ENCODE measurements around the gene DNM1. TPM values are rescaled to one million over a fixed set of nuclear protein-coding genes. Genes with fewer than 3 reads are reported as not detected.

Gene DNM1
- total and polyA plus RNA-seq, 7 donors: 0.46 to 40.2 (median 9.3) TPM

- Histone ChIP-seq H3K27me3 (no peaks in the 10 kb centered on the region), H3K36me3 (peaks cover 0 to 35% (median 11%) of the 10 kb centered on the region in 4 donors), H3K9me3 (no peaks in the 10 kb centered on the region), H3K27ac (no peak overlapping the region), H3K4me1 (peaks cover 0 to 5% (median 0%) of the 10 kb centered on the region in 4 donors), H3K4me3 (no peak overlapping the region)
- TF ChIP-seq, protein P1, sequence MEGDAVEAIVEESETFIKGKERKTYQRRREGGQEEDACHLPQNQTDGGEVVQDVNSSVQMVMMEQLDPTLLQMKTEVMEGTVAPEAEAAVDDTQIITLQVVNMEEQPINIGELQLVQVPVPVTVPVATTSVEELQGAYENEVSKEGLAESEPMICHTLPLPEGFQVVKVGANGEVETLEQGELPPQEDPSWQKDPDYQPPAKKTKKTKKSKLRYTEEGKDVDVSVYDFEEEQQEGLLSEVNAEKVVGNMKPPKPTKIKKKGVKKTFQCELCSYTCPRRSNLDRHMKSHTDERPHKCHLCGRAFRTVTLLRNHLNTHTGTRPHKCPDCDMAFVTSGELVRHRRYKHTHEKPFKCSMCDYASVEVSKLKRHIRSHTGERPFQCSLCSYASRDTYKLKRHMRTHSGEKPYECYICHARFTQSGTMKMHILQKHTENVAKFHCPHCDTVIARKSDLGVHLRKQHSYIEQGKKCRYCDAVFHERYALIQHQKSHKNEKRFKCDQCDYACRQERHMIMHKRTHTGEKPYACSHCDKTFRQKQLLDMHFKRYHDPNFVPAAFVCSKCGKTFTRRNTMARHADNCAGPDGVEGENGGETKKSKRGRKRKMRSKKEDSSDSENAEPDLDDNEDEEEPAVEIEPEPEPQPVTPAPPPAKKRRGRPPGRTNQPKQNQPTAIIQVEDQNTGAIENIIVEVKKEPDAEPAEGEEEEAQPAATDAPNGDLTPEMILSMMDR (IDR thresholded peaks at IDR 0.05): no peak
- TF ChIP-seq EP300 (IDR thresholded peaks at IDR 0.05) (no peak), POLR2A (IDR thresholded peaks at IDR 0.05) (no peak), POLR2AphosphoS5 (IDR thresholded peaks at IDR 0.05) (no peak)
- 82 to 87% methylated on average over 11 of the region's 11 CpGs for WGBS, 2 donors
- no peak for DNase-seq
- intact Hi-C loops (cut with DNase I): no loop called here
Measured at GRCh38 chr9:128288273-128289004, 85.3 kb downstream of the DNM1 start.

DNA sequence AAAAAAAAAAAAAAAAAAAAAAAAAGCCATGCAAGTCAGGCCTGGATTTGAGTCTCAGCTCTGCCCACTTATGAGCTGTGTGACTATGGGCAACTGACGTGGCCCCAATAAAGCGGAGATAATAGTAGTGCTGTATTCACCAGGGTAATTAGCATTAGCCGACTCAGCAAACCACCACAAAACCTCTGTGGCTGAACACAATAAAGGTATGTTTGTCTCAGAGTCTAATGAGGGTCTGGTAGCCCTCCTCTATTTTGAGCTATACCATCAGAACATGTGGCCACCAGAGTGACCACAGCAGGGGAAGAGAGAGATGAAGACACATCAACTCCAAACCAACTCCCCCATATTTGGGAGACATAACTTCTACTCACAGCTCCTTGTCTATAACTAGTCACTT lies 88.8 kb downstream of the DNM1 start:
- TF ChIP-seq EP300 (IDR thresholded peaks at IDR 0.05): no peak
- TF ChIP-seq, protein P1 (IDR thresholded peaks at IDR 0.05): no peak
- no peak for TF ChIP-seq POLR2A (IDR thresholded peaks at IDR 0.05)
- TF ChIP-seq POLR2AphosphoS5 (IDR thresholded peaks at IDR 0.05): no peak
- Histone ChIP-seq H3K9me3 (no peaks in the 10 kb centered on the region), H3K27ac (no peak overlapping the region), H3K27me3 (no peaks in the 10 kb centered on the region), H3K4me1 (no peaks in the 10 kb centered on the region), H3K36me3 (peaks cover 0 to 18% (median 5%) of the 10 kb centered on the region in 4 donors), H3K4me3 (no peak overlapping the region)
- 85 to 87% methylated on average over 3 of the region's 3 CpGs for WGBS, 2 donors
- intact Hi-C loops (cut with DNase I): no loop called here
- no peak for DNase-seq

- intact Hi-C loops (cut with DNase I): no loop called here
- 78 to 94% methylated on average over 4 of the region's 4 CpGs for WGBS, 2 donors
- Histone ChIP-seq H3K27me3 (no peaks in the 10 kb centered on the region), H3K4me1 (no peaks in the 10 kb centered on the region), H3K9me3 (no peaks in the 10 kb centered on the region), H3K4me3 (no peak overlapping the region), H3K27ac (no peak overlapping the region), H3K36me3 (peaks cover 0 to 9% (median 5%) of the 10 kb centered on the region in 4 donors)
- TF ChIP-seq POLR2AphosphoS5 (IDR thresholded peaks at IDR 0.05) (no peak), EP300 (IDR thresholded peaks at IDR 0.05) (no peak), POLR2A (IDR thresholded peaks at IDR 0.05) (no peak)
- TF ChIP-seq, protein P1 (IDR thresholded peaks at IDR 0.05): no peak
- no peak for DNase-seq
Measured at GRCh38 chr9:128293091-128293490, 89.9 kb downstream of the DNM1 start.

DNA sequence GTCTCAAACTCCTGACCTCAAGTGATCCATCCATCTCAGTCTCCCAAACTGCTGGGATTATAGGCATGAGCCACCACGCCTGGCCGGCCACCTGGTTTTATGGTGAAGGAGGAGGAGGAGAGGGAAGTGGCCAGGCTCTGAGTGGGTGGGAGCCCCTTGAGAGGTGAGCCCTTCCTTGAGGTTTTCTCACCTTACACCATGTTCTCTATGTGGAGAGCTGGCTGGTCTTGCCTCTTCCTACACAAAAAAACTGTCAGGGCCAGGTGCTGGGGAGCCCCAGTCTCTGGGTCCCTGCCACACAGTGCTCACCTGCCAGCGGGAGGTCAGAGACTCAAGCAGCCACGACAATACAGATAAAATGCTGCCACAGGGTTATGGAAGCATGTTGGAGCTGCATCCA lies 91.0 kb downstream of the DNM1 start:
- intact Hi-C loops (cut with DNase I): loop anchor here (2.0 kb wide), 1 partner anchor 47 kb away; the partner anchor contains the start of gene SLC27A4
- Histone ChIP-seq H3K27ac (no peak overlapping the region), H3K4me1 (no peaks in the 10 kb centered on the region), H3K36me3 (peaks cover 0 to under 1% (median 0%) of the 10 kb centered on the region in 4 donors), H3K4me3 (no peak overlapping the region), H3K27me3 (no peaks in the 10 kb centered on the region), H3K9me3 (no peaks in the 10 kb centered on the region)
- DNase-seq: no peak
- TF ChIP-seq EP300 (IDR thresholded peaks at IDR 0.05) (no peak), POLR2A (IDR thresholded peaks at IDR 0.05) (no peak), POLR2AphosphoS5 (IDR thresholded peaks at IDR 0.05) (no peak)
- TF ChIP-seq, protein P1 (IDR thresholded peaks at IDR 0.05): no peak
- 82 to 89% methylated on average over 4 of the region's 4 CpGs for WGBS, 2 donors
